HG02884 (cell line): Measurements from ENCODE around the gene JMJD8.

Experiments
- ATAC-seq: cut with Tn5 transposase; IDR thresholded peaks from one replicate; pipeline ENCODE4 v1.9.1; 2021; ENCODE audit warnings: mild to moderate bottlenecking, moderate library complexity; ENCODE audit not compliant: unreplicated experiment

The JMJD8 gene

GRCh38 chr16:684071-684794 is at the start of gene JMJD8:
Gene JMJD8 (minus strand): TSS chr16:684334. CDS start chr16:684319, 15 bp downstream.
- peak; percentile 55 for ATAC-seq

GRCh38 chr16:733382-734207 is 49.5 kb upstream of the JMJD8 start:
- no peak for ATAC-seq

GRCh38 chr16:732936-733335 is 48.8 kb upstream of the JMJD8 start:
- no peak for ATAC-seq

GRCh38 chr16:732332-732731 is 48.2 kb upstream of the JMJD8 start:
- no peak for ATAC-seq

- no peak for ATAC-seq
Observed at GRCh38 chr16:730666-731509, 46.8 kb upstream of the JMJD8 start.

- no peak for ATAC-seq
Observed at GRCh38 chr16:729768-730665, 45.9 kb upstream of the JMJD8 start.

- ATAC-seq: no peak
Observed at GRCh38 chr16:728890-729744, 45.0 kb upstream of the JMJD8 start.

GRCh38 chr16:728131-728889 is 44.2 kb upstream of the JMJD8 start:
- no peak for ATAC-seq

- no peak for ATAC-seq
Observed at GRCh38 chr16:727291-727977, 43.3 kb upstream of the JMJD8 start.

- no peak for ATAC-seq
Observed at GRCh38 chr16:726438-727290, 42.5 kb upstream of the JMJD8 start, which contains the start of the genes CCDC78 and HAGHL. Gene CCDC78 (minus strand): TSS chr16:726443. CDS start chr16:726367, 76 bp downstream. Gene HAGHL (plus strand): TSS chr16:727106. CDS start chr16:727510, 404 bp downstream.

GRCh38 chr16:726188-726437 is 42.0 kb upstream of the JMJD8 start:
- no peak for ATAC-seq

- no peak for ATAC-seq
Observed at GRCh38 chr16:725463-726187, 41.5 kb upstream of the JMJD8 start.

- no peak for ATAC-seq
Observed at GRCh38 chr16:725041-725376, 40.9 kb upstream of the JMJD8 start.

- ATAC-seq: no peak
Observed at GRCh38 chr16:724188-725040, 40.3 kb upstream of the JMJD8 start.

GRCh38 chr16:723695-724094 is 39.6 kb upstream of the JMJD8 start:
- no peak for ATAC-seq
